ENCODE measurements around the gene KCNIP4. TPM values are rescaled to one million over a fixed set of nuclear protein-coding genes. Genes with fewer than 3 reads are reported as not detected.

The KCNIP4 gene
- total and polyA plus RNA-seq, 12 donors, result 0.44 to 4.1 (median 1.6) TPM

- 58 to 74% (median 65%) methylated on average over 3 of the region's 3 CpGs for WGBS, 4 donors
- intact Hi-C loops (cut with DNase I), result no loop called here
Observed at GRCh38 chr4:20997886-20998285, 950.7 kb downstream of the KCNIP4 start.

DNA sequence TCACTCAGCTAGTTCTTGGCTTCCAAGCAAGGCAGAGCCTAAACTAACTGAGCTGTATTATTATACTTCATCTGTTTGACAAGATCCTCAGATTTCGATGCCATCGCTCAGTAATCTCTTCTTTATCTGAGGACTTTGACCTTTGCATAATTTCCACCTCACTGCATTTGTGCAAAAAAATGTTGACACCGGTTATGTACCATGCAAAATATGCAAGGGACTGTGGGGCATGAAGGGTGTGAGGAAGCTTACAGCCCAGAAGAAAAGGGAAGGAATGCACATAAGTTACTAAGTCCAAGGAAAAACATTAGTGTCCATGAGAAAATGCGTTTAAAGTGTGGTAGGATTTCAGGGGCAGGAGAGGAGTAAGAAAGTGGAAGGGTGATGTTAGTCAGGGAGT is 953.0 kb downstream of the KCNIP4 start:
- H3K27me3 ChIP-seq, result no peaks in the 10 kb centered on the region
- H3K9me3 ChIP-seq (replicated peaks in 1 of 3), result no peaks in the 10 kb centered on the region
- no peak for DNase-seq
- no peaks in the 10 kb centered on the region for H3K36me3 ChIP-seq (replicated peaks in 1 of 2)
- intact Hi-C loops (cut with DNase I), result no loop called here
- no peak overlapping the region for H3K27ac ChIP-seq
- no peak for TF ChIP-seq POLR2A (IDR thresholded peaks at IDR 0.05)
- TF ChIP-seq, protein P1, sequence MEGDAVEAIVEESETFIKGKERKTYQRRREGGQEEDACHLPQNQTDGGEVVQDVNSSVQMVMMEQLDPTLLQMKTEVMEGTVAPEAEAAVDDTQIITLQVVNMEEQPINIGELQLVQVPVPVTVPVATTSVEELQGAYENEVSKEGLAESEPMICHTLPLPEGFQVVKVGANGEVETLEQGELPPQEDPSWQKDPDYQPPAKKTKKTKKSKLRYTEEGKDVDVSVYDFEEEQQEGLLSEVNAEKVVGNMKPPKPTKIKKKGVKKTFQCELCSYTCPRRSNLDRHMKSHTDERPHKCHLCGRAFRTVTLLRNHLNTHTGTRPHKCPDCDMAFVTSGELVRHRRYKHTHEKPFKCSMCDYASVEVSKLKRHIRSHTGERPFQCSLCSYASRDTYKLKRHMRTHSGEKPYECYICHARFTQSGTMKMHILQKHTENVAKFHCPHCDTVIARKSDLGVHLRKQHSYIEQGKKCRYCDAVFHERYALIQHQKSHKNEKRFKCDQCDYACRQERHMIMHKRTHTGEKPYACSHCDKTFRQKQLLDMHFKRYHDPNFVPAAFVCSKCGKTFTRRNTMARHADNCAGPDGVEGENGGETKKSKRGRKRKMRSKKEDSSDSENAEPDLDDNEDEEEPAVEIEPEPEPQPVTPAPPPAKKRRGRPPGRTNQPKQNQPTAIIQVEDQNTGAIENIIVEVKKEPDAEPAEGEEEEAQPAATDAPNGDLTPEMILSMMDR (IDR thresholded peaks at IDR 0.05), result no peak
- 58 to 71% (median 63%) methylated on average over 4 of the region's 4 CpGs for WGBS, 4 donors
- no peaks in the 10 kb centered on the region for H3K4me1 ChIP-seq (replicated peaks in 1 of 2)
- no peak overlapping the region for H3K4me3 ChIP-seq

More at GRCh38 chr4:20997886-20998285, 950.7 kb downstream of the KCNIP4 start:
- no peaks in the 10 kb centered on the region for H3K36me3 ChIP-seq (replicated peaks in 1 of 2)
- no peak overlapping the region for H3K4me3 ChIP-seq
- no peak overlapping the region for H3K27ac ChIP-seq
- no peak for TF ChIP-seq POLR2A (IDR thresholded peaks at IDR 0.05)
- TF ChIP-seq, protein P1 (IDR thresholded peaks at IDR 0.05), result no peak
- no peaks in the 10 kb centered on the region for H3K9me3 ChIP-seq (replicated peaks in 1 of 3)
- DNase-seq, result no peak
- H3K27me3 ChIP-seq, result no peaks in the 10 kb centered on the region
- H3K4me1 ChIP-seq (replicated peaks in 1 of 2), result no peaks in the 10 kb centered on the region

- TF ChIP-seq, protein P1 (IDR thresholded peaks at IDR 0.05), result no peak
- no peak for TF ChIP-seq POLR2A (IDR thresholded peaks at IDR 0.05)
- Histone ChIP-seq H3K27me3 (no peaks in the 10 kb centered on the region), H3K36me3 (replicated peaks in 1 of 2) (no peaks in the 10 kb centered on the region), H3K9me3 (replicated peaks in 1 of 3) (no peaks in the 10 kb centered on the region), H3K27ac (no peak overlapping the region), H3K4me1 (replicated peaks in 1 of 2) (no peaks in the 10 kb centered on the region), H3K4me3 (no peak overlapping the region)
- 71 to 81% (median 79%) methylated on average over 3 of the region's 3 CpGs for WGBS, 4 donors
- DNase-seq, result no peak
- intact Hi-C loops (cut with DNase I), result no loop called here
Observed at GRCh38 chr4:20995015-20995414, 953.6 kb downstream of the KCNIP4 start.

GRCh38 chr4:20992002-20992401 is 956.6 kb downstream of the KCNIP4 start:
- Histone ChIP-seq H3K36me3 (replicated peaks in 1 of 2) (no peaks in the 10 kb centered on the region), H3K27ac (no peak overlapping the region), H3K4me1 (replicated peaks in 1 of 2) (no peaks in the 10 kb centered on the region), H3K4me3 (no peak overlapping the region), H3K9me3 (replicated peaks in 1 of 3) (no peaks in the 10 kb centered on the region), H3K27me3 (no peaks in the 10 kb centered on the region)
- WGBS, 4 donors, result 61 to 81% (median 76%) methylated on average over 3 of the region's 3 CpGs
- TF ChIP-seq POLR2A (IDR thresholded peaks at IDR 0.05), result no peak
- no peak for DNase-seq
- intact Hi-C loops (cut with DNase I), result no loop called here

GRCh38 chr4:20987191-20987590 is 961.4 kb downstream of the KCNIP4 start:
- no peaks in the 10 kb centered on the region for H3K9me3 ChIP-seq (replicated peaks in 1 of 3)
- no peak overlapping the region for H3K4me3 ChIP-seq
- DNase-seq, result no peak
- 75 to 85% (median 81%) methylated on average over 2 of the region's 2 CpGs for WGBS, 4 donors
- H3K27me3 ChIP-seq, result peaks cover 4% of the 10 kb centered on the region
- H3K27ac ChIP-seq, result no peak overlapping the region
- H3K36me3 ChIP-seq (replicated peaks in 1 of 2), result no peaks in the 10 kb centered on the region
- no peaks in the 10 kb centered on the region for H3K4me1 ChIP-seq (replicated peaks in 1 of 2)
- TF ChIP-seq POLR2A (IDR thresholded peaks at IDR 0.05), result no peak
- TF ChIP-seq, protein P1 (IDR thresholded peaks at IDR 0.05), result no peak
- intact Hi-C loops (cut with DNase I), result no loop called here
